Hematopoietic multipotent progenitor cell treated with erythropoietin and hydrocortisone succinate and interleukin-3 and kit ligand, for 6 days (in vitro differentiated cells): ENCODE data around the gene FAM43A.

Experiments used
- DNase-seq: peaks from one replicate; pipeline ENCODE4 v3.0.0-alpha.2; 2015

Gene FAM43A, protein sequence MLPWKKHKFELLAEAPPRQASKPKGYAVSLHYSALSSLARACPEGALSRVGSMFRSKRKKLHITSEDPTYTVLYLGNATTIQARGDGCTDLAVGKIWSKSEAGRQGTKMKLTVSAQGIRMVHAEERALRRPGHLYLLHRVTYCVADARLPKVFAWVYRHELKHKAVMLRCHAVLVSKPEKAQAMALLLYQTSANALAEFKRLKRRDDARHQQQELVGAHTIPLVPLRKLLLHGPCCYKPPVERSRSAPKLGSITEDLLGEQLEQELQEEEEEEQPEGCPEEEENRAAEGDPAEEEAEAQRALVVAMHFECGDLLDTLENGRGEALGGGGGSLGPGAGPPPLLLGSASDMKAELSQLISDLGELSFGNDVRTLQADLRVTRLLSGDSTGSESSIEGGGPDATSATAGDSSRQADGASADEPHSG

DNA sequence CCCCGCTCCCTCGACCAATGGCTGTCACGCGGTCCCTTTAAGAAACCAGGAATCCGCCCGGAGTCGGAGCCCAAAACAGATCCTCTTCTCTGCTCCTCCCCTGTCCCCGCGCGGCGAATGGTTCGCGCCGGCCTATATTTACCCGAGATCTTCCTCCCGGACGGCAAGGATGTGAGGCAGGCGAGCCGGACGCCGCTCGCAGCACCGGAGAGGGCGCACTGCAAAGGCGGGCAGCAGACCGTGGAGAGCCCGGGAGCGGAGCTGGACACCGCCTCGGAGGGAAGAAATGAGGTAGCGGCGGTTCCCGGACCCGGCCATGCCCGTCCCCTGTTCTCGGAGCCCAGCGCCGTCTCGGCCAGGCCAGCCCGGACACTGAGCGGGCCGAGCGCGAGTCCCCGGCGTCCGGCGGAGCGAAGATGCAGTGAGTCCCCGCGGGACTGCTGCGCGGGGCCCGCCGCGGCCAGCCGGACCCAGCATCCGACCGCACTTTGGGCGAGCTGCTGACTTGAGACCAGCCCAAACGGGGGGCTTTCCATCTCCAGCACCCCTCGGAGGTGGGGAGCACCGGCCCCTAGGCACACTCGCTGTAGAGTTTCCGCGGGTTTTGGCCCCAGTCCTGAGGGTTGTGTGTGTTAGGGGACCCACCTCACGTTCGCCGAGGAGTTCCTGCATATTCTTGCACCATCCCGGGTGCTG, at the start of gene FAM43A:
TSS of gene FAM43A (plus strand) at position 166 of the 696 bp plus-strand sequence. CDS start 944 bp downstream, outside the sequence.
- peak; percentile 76 for DNase-seq

DNA sequence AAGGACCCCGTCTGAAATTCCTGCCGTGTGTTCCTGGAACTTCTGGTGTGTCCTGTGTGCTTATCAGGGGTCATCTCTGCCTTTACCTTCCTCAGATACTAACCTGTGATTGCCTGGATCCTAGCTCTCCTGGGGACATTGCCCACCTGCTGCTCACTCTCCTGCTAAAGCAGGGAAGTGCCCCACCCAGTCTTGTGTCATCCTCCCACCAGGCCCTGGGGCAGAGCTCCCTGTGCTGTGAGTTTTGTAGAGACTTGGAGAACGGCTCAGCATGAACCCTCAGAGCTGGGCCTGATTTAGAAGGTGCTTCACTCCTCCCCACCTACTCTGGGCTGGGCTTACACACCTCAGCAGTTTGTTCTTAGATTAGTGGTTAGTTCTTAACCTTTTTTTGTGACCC, 48.6 kb upstream of the FAM43A start:
- no peak for DNase-seq

DNA sequence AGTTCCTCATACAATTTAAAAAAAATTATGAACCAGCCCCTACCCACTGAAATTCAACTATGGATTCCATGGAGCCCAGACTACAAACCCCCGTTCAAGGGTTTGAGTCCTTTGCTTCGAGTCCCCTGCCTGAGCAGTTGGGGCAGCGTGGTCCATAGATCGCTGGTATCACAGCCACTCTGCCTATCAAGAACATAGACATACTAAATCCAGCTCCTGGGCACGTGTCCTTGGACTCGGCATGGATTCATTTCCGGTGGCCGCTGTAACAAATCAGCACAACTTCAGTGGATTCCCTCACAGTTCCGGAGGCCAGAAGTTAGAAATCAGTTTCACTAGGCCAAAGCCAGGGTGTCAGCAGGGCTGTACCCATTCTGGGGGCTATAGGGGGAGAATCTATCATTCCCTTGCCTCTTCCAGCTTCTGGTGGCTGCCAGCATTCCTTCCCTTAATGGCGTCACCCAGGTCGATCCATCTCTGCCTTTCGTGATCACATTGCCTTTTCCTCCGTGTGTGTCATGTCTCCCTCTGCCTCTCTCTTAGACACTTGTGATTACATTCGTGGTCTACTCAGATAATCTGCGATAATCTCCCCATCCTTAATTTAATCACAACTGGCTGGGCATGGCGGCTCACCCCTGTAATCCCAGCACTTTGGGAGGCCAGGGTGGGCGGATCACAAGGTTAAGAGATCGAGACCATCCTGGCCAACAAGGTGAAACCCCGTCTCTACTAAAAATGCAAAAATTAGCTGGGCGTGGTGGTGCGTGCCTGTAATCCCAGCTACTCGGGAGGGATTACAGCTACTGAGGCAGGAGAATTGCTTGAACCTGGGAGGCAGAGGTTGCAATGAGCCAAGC, 47.9 kb upstream of the FAM43A start:
- no peak for DNase-seq

DNA sequence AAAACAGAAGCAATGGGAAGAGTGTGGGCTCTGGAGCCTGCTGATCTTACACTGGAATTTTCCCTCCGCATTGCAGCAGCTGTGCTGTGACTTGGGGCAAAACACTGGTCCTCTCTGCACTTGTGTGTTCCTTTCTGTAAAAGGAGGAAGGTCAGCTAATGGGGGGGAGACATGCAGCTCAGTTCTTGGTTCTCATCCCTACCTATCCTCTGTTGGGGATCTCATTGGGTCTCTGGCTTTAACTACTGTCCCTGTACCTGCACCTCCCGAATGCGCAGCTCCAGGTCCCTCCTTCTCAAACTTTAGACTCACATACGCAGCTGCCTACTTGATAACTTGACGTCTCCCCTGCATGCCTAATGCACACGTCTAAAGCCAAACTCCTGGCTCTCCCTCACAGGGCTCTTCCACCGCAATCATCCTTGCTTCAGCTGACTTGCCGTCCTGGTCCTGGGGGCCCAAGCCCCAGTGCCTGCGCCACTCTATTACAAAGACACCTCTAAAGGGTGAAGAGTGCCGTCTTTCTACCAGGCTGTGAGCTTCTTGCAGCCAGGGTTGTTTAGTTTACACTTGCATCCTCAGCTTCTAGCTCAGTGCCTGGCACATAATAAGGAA, 46.6 kb upstream of the FAM43A start:
- DNase-seq, result no peak

DNA sequence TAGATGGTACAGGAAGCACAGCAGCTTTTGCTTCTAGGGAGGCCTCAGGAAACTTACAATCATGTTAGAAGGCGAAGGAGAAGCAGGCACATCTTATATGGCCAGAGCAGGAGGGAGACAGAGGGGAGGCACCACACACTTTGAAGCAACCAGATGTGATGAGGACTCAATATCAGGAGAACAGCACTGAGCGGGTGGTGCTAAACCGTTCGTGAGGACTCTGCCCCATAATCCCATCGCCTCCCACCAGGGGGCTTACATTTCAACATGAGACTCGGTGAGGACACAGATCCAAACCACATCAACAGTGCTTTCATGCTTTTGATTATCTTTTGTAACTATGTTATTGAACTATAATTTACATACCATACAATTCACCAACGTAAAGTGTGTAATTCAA, 44.9 kb upstream of the FAM43A start:
- peak; percentile 80 for DNase-seq

DNA sequence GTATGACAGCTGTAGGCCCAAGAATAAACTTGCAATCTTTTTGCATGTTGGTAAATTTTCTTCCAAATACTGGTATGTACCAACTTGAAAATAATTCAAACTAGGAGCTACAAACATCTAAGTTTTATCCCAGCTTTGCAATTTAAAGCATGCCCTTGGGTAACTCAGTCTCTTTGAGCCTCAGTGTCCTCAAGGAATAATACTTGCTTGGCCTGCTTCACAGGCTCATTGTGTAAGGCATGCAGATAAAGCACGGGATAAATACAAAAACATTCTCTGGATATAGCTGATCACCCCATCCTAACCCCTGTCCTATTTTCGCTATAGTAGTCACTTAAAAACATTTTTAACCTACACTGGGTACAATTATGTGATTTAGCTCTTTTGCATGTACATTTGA, 42.9 kb upstream of the FAM43A start:
- DNase-seq, result no peak

DNA sequence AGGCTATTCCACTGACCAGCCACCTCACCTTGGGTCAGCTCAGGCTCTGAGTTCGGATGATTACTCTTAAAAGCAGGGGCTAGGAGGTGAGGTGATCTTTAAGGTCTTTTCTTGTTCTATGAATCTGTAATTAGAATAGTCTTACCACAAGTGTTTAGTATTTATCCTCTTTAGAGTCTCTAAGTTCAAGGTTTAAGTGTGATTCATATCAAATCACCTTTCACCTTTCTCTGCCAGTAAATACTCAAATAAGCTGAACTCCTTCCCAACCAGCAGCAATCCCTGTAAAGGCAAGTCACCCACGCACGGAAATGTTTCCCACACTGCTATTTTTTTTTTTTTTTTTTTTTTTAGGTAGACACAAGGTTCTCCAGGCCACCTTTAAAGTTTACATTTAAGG, 37.9 kb upstream of the FAM43A start:
- no peak for DNase-seq

DNA sequence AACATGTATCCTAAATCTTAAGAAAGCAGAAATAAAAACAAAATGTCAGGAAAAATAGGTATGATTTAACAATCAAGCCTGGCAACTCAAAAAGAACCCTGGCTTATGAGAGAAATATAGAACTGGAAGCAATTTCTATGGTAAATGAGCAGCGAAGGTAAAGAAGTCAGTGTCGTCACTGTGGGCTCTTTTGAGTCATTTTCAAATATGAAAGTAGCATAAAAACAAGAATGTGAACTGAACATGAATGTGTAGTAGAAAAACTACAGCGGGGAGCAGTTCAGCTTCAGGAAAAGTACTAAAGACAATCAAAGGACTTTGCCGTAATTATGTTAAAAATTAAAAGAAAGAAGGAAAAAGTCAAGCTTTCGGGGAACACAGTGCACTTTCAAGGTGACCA, 31.2 kb upstream of the FAM43A start:
- DNase-seq, result no peak

DNA sequence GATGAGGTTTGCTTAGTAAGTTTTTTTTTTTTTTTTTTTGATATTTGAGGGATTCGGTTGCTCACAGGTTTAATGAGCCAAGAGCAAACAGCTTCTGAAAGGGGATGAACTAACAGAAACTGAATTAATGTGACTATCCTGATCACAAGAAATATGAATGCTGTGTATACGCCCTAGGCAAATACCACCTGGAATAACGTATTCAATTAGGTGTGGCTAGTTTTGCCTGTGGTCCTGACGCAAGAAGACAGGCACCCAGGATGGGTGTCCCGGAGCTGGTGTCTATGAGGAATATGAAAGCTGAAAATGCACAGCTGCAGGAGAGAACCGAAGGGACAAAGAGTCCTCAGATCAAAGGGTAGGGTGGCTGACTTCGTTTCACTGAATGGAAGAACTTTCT, 28.2 kb upstream of the FAM43A start:
- no peak for DNase-seq

DNA sequence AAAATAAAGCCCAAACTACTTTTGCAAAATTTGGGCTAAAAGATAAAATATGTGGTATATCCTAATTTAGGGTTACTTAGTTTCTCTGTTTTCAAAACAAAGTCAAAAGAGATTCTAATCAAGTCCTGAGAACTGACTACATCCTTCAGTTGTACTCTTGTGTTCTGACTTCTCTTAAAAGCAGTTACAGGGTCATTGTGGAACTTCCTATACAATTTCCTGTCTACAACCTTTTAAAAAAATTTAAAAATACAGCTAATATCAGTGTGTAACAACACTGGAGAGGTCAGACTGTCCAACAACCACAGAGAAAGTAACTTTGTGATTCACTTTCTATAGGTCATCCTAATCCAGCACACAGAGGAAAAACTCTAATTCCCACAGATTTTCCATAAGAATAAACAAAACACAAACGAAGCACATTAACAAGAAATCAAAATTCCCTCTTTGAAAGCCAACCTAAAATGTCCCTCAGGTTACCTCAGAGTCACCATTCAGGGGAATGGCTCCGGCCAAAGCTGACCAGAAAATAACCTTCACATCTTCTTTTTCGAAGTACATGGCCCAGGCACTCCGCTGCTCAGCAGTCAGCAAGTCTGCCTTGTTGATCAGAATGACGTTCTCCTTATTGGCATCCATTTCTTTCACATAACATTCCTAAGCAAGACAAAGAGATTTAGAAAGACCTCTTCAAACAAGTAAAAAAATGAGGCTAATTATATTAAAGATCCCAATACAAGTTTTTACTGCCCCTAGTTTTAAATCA, 27.0 kb upstream of the FAM43A start:
- peak; percentile 18 for DNase-seq

DNA sequence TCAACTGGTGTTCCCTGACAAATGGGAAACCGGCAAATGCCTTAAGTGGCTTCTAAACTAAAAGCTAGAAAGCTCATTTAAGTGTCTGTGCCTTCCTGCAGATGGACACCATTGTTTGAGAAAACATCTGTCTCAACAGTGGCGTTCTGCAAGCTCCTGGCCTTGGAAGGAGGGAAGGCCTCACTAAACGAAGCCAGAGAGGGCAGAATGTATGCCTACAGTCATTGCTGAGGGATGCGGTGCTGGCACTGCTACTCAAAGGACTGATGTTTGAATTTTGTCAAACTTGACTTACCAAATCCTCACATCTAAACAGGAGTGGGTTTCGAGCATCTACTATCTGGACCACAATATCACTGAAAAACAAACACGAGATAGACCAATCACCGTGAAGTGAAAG, 25.9 kb upstream of the FAM43A start:
- DNase-seq, result no peak

DNA sequence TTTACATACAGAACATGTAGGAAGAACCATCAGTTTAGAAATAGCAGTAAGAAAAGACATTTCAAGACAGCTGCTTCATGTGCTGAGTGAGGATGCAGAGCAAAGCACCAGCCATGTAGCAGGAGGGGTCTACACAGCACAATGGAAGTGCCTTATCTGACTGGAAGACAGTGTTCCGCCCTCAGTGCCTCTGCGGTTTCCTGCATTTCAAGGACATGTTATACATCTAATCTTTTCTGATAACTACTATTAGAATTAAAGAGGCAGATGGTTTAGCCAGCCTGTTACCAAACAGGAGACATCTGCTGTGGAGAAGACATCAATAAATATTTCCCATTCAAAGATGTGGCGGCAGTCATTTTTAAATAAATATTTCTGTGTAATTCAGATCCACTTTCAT, 24.3 kb upstream of the FAM43A start:
- peak; percentile 90 for DNase-seq

DNA sequence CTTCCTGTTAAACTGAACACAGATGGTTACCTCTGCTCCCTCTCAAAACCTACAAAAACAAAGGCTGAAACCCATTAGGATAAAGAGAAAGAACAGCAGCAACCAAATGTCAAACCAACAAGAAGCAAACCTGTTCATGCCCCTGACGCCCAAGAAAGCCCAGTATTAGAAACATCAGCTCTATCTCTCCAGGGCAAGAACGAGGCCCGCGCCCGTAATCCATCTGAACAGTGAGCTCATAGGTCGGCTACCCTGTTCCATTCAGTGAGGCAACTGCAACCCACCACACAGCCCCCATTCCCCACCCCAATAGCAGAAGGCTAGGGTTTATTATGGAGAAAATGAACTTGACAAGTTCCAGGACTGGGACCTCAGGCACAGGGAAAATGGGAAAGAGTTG, 23.7 kb upstream of the FAM43A start:
- DNase-seq, result peak; percentile 42

DNA sequence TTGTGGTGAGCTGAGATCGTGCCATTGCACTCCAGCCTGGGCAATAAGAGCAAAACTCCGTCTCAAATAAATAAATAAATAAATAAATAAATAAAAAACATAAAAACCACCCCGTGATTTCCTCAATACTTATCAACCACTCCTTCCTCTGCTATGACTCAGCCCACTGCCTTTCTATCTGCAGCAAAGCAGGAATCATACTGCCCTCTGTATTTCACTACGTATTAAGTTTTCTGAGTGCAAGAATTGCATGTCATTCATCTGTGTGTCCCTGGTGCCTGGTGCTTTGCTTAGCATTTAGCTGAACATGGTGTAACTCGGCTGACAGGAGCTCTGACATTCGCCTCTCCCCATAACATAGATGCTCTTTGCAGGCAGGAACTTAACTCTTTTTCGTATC, 20.8 kb upstream of the FAM43A start:
- peak; percentile 78 for DNase-seq

DNA sequence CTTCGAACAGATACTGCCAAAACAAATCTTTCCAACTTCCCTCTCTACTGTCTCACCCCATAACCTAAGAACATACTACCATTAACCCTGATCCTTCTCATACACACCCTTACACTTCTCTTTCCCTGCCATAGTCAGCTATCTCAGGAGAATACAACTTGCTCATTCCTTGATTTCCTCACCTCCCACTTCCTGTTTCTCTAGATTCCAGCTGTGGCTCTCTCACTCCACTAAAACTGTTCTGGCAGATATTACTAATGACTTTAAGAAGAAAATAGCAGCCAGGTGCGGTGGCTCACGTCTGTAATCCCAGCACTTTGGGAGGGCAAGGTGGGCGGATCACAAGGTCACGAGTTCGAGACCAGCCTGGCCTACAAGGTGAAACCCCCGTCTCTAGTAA, 18.3 kb upstream of the FAM43A start:
- DNase-seq, result no peak

DNA sequence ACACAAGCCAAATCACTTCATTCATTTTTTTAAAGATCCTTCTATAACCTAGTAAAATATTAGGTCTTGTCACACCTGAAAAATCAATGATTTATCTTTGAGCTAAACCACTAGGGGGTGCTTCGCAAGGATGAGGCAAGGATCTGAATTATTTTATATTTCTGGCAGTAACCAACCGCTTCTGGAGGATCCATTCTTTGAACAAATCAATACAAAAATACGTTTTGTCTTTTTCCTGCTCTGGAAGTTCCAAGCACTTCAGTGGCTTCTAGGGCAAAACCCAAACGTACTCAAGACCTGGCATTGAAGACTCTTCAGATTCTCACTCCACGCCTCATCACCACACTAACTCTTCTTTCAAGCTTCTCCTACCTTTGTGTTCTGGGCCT, 14.2 kb upstream of the FAM43A start:
- peak; percentile 75 for DNase-seq

DNA sequence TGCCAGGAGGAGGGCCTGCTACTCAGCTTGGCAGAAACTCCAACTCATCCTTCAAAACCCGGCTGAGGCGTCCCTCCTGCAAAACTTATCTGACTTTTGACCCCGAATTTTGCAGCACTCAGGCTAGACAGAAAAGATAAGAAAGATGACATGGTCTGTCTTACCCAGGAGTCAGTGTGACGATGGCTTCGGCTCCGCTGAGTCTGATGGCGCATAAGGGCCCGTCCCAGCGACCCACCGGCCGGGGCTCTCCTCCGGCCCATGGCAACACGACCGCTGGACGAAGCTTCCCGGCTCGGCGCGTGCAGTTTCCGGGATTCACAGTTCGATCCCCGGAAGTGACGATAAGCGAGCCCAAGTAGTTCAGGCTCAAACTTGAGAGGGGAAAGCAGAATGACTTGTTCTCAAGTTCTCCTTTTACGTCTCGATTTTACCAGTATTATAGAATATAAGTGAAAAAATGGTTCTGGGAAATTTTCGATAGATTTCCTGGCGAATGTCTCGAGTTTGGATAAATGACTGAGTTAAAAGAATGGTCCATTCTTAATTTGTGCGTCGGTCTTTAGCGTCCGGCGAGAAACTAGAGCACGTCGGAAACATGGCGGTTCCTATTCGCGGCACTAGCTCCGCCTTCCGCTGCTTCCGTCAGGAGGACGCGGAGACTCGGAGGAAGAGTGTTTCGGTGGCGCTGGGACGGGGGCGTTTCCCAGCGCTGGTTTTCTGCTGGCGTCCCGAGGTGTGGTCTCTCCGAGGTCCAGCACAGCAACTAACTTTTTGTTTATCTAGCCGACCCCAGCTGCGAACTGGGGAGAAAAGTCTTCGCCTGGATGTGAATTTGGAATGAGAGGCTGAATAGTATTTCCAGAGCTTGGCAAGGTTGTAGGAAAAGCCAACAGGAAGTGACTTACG, 13.5 kb upstream of the FAM43A start, which contains the start of gene LSG1:
TSS of gene LSG1 (minus strand) at position 292 of the 909 bp plus-strand sequence. CDS start at position 263, 29 bp downstream.
- peak; percentile 98 for DNase-seq

DNA sequence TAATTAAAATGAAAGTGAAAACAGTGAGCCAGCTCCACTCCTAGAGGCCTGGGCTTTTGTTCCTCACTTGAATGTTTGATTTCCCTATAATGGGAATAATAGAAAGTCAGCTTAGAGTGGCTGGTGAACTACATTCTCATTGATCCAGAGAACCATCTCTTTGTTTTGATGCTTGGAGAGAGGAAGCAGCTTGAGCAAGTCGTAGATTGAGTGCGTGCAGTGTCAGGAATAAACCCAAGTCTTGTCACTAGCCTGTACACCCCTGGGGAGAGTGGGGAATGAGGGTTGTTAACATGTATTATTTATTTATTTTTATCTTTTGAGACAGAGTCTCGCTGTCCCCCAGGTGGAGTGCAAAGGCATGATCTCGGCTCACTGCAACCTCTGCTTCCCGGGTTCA, 12.8 kb upstream of the FAM43A start:
- no peak for DNase-seq

DNA sequence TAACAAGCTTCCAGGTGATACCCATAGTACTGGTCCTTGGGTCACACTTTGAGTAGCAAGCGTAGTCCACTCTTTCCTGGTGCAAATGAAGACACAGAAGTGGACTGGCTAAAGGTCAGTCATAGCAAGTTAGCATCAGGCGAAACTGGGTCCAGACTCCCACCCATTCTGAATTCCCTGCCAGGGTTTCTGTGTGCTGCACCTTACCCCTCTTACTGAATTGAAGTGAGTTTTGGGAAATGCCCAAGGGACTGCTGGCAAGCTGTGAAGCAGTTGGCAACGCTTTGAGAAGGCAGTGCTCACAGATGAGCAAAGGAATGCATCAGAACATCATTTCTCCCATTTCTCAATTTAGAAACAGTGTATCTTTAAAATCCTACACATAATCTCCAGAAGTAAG, 11.9 kb upstream of the FAM43A start:
- DNase-seq, result no peak

DNA sequence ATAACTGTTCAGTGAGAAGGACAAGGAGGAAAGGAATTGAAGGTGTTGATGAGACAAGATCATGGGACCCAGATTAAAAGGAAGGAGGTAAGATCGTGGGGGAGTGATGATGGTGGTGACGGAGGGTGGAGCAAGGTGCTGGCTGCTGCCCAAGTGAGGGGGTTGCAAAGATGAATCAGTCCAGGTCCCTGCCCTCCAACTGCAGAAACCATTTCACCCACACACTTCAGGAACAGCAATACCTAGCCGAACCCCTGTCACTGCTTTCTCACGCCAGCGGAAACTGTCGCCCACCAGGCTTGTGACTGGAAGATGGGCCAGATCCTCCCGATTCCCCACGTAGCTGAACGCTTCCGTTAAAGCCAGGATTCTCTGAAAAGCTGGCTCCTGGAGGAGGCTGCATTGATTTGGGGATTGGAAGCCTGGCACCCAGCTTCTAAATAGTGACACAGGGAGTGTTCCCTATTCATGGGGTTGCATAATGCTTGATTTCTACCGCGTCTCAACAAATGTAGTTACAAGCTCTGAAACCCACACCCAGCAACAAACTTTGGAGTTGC, 10.5 kb upstream of the FAM43A start:
- no peak for DNase-seq

DNA sequence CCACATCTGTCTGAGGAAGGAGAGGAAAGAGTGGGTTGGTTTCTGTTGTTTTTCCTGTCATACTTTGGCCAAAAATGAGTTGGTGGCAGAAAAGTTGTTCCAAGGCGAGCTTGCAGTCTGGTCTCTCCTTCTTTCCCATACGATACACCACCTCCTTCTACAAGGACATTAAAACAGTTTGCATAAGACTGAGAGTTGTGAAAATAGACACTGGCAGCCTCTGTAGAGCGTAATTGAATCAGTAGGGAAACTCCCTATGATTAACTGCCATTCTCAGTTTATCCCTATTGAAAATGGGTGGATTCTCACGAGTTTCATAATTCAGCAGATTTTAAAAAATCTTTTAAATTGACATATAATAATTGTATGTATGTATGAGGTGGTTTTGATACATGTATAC, 10.0 kb upstream of the FAM43A start:
- no peak for DNase-seq
